AG04449 (cell line): Measurements from ENCODE around the gene HS3ST3A1.

Source experiments
- CTCF ChIA-PET: fragments of 350-600 bp; formaldehyde crosslinking; extraction: SDS; loops from one replicate; lab custom pipeline; 2021; ENCODE audit warnings: antibody characterized with exemption; lab: Yijun Ruan, JAX
- POLR2A ChIA-PET: fragments of 400-600, 350-600 bp; formaldehyde crosslinking; extraction: SDS; loops from one replicate; lab custom pipeline; 2020; ENCODE audit warnings: antibody characterized with exemption, inconsistent platforms; lab: Yijun Ruan, JAX
- DNase-seq: peaks from one replicate; pipeline ENCODE4 v3.0.0-alpha.2; 2010; ENCODE audit warnings: low read depth, low spot score
- H3K4me3 ChIP-seq: 2 replicates; pipeline ENCODE4 v1.5.1; 2011; ENCODE audit warnings: low read depth, mild to moderate bottlenecking, control low read depth, low read length
- TF ChIP-seq, protein P1 (sequence below): IDR thresholded peaks from one replicate; pipeline ENCODE4 v1.5.1; 2011; ENCODE audit warnings: mild to moderate bottlenecking, moderate library complexity, low read length, control low read depth, inconsistent platforms; ENCODE audit not compliant: insufficient read depth; ENCODE audit errors: missing control alignments

Gene HS3ST3A1

DNA sequence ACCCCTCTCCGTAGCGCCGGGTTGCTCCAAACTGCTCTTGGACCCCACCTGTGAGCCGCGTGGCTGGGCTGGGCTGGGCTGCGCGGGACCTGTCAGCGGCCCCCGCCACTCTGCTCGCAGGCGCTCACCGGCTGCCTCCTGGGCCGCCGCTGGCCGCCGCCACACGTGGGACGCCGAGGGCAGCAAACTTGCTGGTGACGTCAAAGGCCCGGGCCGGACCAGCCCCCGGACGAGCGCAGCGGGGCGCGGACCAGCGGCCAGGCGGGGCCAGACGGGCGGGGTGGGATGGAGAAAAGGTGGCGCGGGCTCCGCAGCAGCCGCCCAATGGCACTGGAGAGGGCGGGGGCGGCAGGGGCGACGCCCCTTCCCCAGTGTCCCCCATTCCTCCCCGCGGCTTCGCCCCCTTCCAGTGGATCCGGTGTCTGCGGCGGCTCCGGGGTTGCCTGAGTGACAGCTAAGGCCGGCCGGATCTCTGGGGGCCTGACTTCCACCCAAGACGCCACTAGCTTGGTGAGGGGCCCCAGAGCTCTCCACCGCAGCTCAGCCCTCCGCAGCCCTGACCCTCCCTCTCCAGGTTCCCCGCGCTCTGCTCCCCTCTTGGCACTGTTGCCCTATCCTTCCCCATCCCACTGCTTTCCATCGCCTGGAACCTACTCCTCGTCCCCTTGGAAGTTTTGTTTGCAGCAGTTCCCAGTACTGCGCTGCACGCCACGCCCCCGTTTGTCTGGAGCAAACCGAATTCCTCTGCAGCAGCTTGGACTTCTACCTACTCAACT lies at the start of gene HS3ST3A1:
TSS of gene HS3ST3A1 (minus strand) at position 154 of the 776 bp plus-strand sequence. CDS start 800 bp downstream, outside the sequence.
- no peak for DNase-seq
- peak within 1 kb of the TSS; percentile 81 for H3K4me3 ChIP-seq
- POLR2A ChIA-PET = interaction anchor here (1.2 kb wide), 1 partner anchor 699 kb away, joined by 8 read pairs; the partner anchor contains the start of gene HS3ST3B1
- CTCF ChIA-PET = interaction anchor here (1.3 to 2.2 kb wide), 3 partner anchors 699 to 1325 kb away, joined by 3 to 7 read pairs (median 4); partner anchors contain the start of gene HS3ST3B1
- TF ChIP-seq, protein P1, sequence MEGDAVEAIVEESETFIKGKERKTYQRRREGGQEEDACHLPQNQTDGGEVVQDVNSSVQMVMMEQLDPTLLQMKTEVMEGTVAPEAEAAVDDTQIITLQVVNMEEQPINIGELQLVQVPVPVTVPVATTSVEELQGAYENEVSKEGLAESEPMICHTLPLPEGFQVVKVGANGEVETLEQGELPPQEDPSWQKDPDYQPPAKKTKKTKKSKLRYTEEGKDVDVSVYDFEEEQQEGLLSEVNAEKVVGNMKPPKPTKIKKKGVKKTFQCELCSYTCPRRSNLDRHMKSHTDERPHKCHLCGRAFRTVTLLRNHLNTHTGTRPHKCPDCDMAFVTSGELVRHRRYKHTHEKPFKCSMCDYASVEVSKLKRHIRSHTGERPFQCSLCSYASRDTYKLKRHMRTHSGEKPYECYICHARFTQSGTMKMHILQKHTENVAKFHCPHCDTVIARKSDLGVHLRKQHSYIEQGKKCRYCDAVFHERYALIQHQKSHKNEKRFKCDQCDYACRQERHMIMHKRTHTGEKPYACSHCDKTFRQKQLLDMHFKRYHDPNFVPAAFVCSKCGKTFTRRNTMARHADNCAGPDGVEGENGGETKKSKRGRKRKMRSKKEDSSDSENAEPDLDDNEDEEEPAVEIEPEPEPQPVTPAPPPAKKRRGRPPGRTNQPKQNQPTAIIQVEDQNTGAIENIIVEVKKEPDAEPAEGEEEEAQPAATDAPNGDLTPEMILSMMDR = no peak

DNA sequence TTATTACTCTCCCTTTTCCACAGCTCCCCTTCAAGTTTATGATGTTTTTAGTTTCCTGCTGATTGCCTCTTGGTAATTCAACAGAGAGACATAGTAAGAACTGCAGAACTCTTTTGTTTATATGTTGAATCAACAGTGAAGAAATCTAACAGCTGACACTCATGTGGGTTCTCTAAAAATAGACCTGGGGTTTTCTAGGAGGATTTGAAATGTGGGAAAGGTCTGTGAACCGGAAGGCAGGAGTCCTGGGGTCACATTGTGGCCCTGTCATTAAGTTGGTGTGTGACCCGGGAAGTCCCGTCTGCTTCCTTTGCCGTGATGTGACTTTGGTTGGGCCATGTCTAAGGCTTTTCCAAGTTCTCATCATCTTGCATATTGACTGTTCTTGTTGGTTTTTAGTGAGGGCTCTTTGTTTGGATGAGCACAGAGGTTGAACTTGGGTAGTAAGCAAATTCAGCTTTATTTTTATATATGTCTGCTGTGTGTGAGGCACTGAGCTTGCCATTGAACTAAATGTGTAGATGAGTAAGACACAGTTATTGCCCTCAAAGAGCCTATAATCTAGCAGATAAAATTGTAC lies 48.5 kb upstream of the HS3ST3A1 start:
- POLR2A ChIA-PET = no interaction called here
- TF ChIP-seq, protein P1 = no peak
- no peak overlapping the region for H3K4me3 ChIP-seq
- no peak for DNase-seq
- CTCF ChIA-PET = no interaction called here

GRCh38 chr17:13647543-13648021 lies 45.9 kb upstream of the HS3ST3A1 start:
- POLR2A ChIA-PET = interaction anchor here (0.8 kb wide), 1 partner anchor 443 kb away, joined by 3 read pairs; no protein-coding TSS in a partner anchor
- no peak for DNase-seq
- TF ChIP-seq, protein P1 = no peak
- CTCF ChIA-PET = interaction anchor here (1.2 kb wide), 1 partner anchor 650 kb away, joined by 4 read pairs; no protein-coding TSS in a partner anchor
- no peak overlapping the region for H3K4me3 ChIP-seq

- POLR2A ChIA-PET = interaction anchor here (0.8 kb wide), 1 partner anchor 444 kb away, joined by 3 read pairs; no protein-coding TSS in a partner anchor
- TF ChIP-seq, protein P1 = no peak
- no peak overlapping the region for H3K4me3 ChIP-seq
- no peak for DNase-seq
- CTCF ChIA-PET = interaction anchor here (1.2 kb wide), 1 partner anchor 650 kb away, joined by 4 read pairs; no protein-coding TSS in a partner anchor
These were observed 45.3 kb upstream of the HS3ST3A1 start for GRCh38 chr17:13646969-13647542.

DNA sequence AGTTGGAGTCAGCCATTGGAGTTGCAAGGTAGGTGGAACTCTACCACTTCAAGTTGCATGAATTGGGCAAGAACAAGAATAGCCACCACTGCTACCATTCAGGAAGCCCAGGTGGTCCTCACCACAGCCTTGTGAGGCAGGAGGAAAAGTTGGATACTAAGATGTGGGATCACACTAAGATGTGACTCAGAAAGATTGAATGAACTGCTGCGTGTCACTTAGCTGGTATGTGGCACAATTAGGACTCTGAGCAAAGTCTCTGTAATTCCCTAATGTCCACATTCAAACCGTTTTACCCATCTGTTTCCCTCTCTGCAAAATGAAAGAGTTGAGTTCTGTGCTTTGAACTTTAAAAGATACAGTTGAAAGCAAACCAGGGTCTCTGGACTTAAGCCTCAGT lies 44.7 kb upstream of the HS3ST3A1 start:
- CTCF ChIA-PET = interaction anchor here (1.2 kb wide), 1 partner anchor 651 kb away, joined by 4 read pairs; no protein-coding TSS in a partner anchor
- H3K4me3 ChIP-seq = no peak overlapping the region
- DNase-seq = no peak
- TF ChIP-seq, protein P1 = no peak
- POLR2A ChIA-PET = no interaction called here
